ENCODE results near the gene PDE4D. TPM values are rescaled to one million over a fixed set of nuclear protein-coding genes. Genes with fewer than 3 reads are reported as not detected.
A peak's percentile ranks its signal among the peaks of the same experiment; 100 is the strongest.

The PDE4D gene
- total RNA-seq, 1 experiment from 2014 or later, result 6.3 TPM

- Histone ChIP-seq H3K36me3 (no peaks in the 10 kb centered on the region), H3K9me3 (replicated peaks) (no peaks in the 10 kb centered on the region), H3K27ac (no peak overlapping the region), H3K27me3 (replicated peaks) (no peaks in the 10 kb centered on the region; the same call in 1 of the 2 replicates), H3K4me3 (no peak overlapping the region), H3K4me1 (replicated peaks) (no peaks in the 10 kb centered on the region)
- peak; percentile 21 to 53 for DNase-seq (ENCODE audit: low read depth in 1 of 2, low spot score in 2 of 2)
Measured at GRCh38 chr5:59810041-59810440, 83.5 kb downstream of the PDE4D start.

- no peaks in the 10 kb centered on the region; the same call in 1 of the 2 replicates for H3K27me3 ChIP-seq (replicated peaks)
- no peaks in the 10 kb centered on the region for H3K4me1 ChIP-seq (replicated peaks)
- no peaks in the 10 kb centered on the region for H3K36me3 ChIP-seq
- DNase-seq (ENCODE audit: low read depth in 1 of 2, low spot score in 2 of 2), result no peak
- H3K27ac ChIP-seq, result no peak overlapping the region
- no peaks in the 10 kb centered on the region for H3K9me3 ChIP-seq (replicated peaks)
- H3K4me3 ChIP-seq, result no peak overlapping the region
Measured at GRCh38 chr5:59807806-59808205, 85.7 kb downstream of the PDE4D start.

DNA sequence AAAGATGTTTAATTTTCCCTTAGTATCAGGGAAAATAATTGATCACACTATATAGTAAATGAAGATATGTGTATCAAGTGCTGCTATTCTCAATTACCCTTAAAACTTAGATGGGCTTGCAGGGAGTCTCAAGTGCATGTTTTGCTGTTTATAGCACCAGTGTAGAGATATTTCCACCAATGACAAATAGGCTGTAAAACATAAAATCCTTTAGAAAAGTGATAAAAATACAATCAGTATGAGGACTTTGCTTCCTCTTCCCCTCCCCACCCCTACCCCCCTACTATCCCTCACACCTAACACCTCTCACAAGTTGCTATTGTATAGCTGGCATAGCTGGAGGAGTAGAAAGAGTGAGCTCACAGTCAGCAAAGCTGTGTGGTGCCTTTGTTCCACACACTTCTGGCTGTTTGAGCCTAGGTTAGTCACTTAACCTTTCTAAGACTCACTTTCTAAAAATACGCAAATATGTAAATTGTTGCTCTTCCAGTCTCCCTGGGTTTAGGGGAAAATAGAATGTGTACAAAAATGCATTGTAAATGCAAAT, 93.1 kb downstream of the PDE4D start:
- Histone ChIP-seq H3K4me3 (no peak overlapping the region), H3K4me1 (replicated peaks) (peaks cover 12% of the 10 kb centered on the region; the same call in 1 of the 2 replicates), H3K27ac (no peak overlapping the region), H3K27me3 (replicated peaks) (no peaks in the 10 kb centered on the region), H3K9me3 (replicated peaks) (no peaks in the 10 kb centered on the region), H3K36me3 (no peaks in the 10 kb centered on the region)
- no peak for DNase-seq (ENCODE audit: low read depth in 1 of 2, low spot score in 2 of 2)

DNA sequence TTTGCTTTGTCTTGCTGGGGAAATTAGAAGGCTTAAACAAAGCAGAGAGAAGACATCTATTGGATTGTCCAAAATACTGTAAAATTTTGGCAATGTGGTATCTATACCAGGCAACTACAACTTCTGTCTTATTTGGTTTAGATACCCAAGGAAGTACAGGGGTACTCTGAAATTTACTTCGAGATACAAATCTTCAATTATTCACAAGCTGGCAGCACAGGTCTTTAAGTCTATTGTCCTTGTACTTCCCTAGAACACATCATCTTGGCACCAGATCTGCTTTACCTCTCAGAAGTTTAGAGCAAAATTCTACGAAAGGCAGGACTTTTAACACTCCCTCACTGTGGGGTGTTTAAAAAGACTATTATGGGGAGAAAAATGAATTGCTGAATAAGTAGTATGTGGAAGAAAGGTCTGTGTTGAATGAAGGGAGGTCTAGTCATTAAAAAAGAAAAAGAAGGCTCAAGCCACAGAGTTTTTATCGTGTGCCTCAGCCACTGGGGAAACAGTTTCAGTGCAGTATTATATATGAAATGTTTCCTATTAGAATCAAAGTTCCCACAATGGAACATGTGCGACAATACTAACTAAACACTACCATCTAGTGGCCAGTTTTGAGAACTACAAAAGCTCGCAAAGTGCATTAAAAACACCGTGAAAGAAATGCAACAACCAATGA, 93.7 kb downstream of the PDE4D start:
- H3K4me1 ChIP-seq (replicated peaks), result peaks cover 12% of the 10 kb centered on the region; the same call in 1 of the 2 replicates
- H3K4me3 ChIP-seq, result no peak overlapping the region
- no peaks in the 10 kb centered on the region for H3K36me3 ChIP-seq
- no peaks in the 10 kb centered on the region for H3K9me3 ChIP-seq (replicated peaks)
- H3K27me3 ChIP-seq (replicated peaks), result no peaks in the 10 kb centered on the region
- no peak overlapping the region for H3K27ac ChIP-seq
- DNase-seq (ENCODE audit: low read depth in 1 of 2, low spot score in 2 of 2), result peak in 1 of 2 experiments; percentile 38

- peaks cover 13% of the 10 kb centered on the region for H3K4me1 ChIP-seq (replicated peaks)
- no peak overlapping the region for H3K4me3 ChIP-seq
- no peaks in the 10 kb centered on the region for H3K9me3 ChIP-seq (replicated peaks)
- H3K27me3 ChIP-seq (replicated peaks), result no peaks in the 10 kb centered on the region
- H3K27ac ChIP-seq, result no peak overlapping the region
- peak in 1 of 2 experiments; percentile 35 for DNase-seq (ENCODE audit: low read depth in 1 of 2, low spot score in 2 of 2)
- H3K36me3 ChIP-seq, result no peaks in the 10 kb centered on the region
Measured at GRCh38 chr5:59798862-59799667, 94.5 kb downstream of the PDE4D start.

- peaks cover 38% of the 10 kb centered on the region for H3K4me1 ChIP-seq (replicated peaks)
- no peak for DNase-seq (ENCODE audit: low read depth in 1 of 2, low spot score in 2 of 2)
- H3K9me3 ChIP-seq (replicated peaks), result no peaks in the 10 kb centered on the region
- H3K27me3 ChIP-seq (replicated peaks), result no peaks in the 10 kb centered on the region
- no peak overlapping the region for H3K4me3 ChIP-seq
- H3K27ac ChIP-seq, result no peak overlapping the region
- H3K36me3 ChIP-seq, result no peaks in the 10 kb centered on the region
Measured at GRCh38 chr5:59795141-59795540, 98.4 kb downstream of the PDE4D start.

- peak overlapping the region; percentile 3; the same call in 1 of the 2 replicates for H3K27ac ChIP-seq
- H3K36me3 ChIP-seq, result no peaks in the 10 kb centered on the region
- peak; percentile 52 to 67 for DNase-seq (ENCODE audit: low read depth in 1 of 2, low spot score in 2 of 2)
- no peaks in the 10 kb centered on the region for H3K9me3 ChIP-seq (replicated peaks)
- no peak overlapping the region for H3K4me3 ChIP-seq
- no peaks in the 10 kb centered on the region for H3K27me3 ChIP-seq (replicated peaks)
- H3K4me1 ChIP-seq (replicated peaks), result peaks cover 31% of the 10 kb centered on the region
Measured at GRCh38 chr5:59792983-59793585, 100.4 kb downstream of the PDE4D start.

DNA sequence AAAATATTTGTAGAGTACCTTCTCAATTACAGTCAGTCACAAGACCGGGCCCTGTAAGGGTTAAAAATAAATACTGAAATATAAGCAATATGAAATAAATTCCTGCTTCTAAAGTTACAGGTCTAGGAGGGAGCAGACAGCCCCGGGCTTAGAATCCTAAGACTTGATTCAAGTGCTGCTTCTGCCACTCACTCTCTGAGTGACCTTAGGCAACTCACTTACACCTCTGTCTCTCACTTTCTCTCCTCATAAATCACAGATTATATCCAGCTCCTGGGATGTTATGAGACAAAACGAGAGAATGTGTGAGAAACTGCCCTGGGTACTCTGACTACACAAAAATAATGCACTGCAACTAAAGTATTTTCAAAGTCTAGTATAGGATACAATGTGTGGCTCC, 101.9 kb downstream of the PDE4D start:
- no peaks in the 10 kb centered on the region for H3K36me3 ChIP-seq
- no peak for DNase-seq (ENCODE audit: low read depth in 1 of 2, low spot score in 2 of 2)
- H3K4me1 ChIP-seq (replicated peaks), result peaks cover 36% of the 10 kb centered on the region

DNA sequence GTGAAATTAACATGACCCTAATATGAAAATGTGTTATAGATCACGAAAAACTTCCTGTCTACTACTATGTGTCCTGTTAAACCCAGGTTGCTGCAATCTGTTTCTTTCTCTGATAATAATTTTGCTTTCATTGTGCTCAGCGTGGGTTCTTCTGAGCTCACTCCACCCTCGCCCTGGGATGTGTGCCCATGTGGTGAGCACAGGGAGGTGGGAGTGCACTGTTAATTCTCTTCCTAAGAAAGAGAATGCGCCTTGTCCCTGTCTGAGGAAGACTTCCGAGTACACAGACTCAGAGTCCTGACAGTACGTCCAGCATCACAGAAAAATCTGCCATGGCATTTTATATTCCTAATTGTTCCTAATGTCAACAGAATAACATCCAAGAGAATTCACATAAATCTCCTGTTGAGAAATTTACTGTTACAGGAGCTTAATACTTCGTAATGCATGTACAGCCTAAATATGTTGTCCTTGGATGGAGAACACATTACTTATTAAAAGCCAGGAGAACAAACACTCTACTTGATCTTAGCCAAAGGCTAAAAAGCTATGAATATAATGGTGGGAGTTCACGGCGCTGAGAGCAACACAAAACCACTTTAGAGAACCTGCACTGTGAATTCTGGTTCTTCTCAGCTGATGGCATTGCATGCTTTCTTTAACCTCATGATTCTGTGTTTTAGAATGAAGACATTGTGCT, 102.6 kb downstream of the PDE4D start:
- Histone ChIP-seq H3K36me3 (no peaks in the 10 kb centered on the region), H3K9me3 (replicated peaks) (no peaks in the 10 kb centered on the region), H3K4me1 (replicated peaks) (peaks cover 43% of the 10 kb centered on the region), H3K27me3 (replicated peaks) (no peaks in the 10 kb centered on the region), H3K27ac (peak overlapping the region; percentile 42), H3K4me3 (no peak overlapping the region)
- no peak for DNase-seq (ENCODE audit: low read depth in 1 of 2, low spot score in 2 of 2)

More for the DNA sequence above, 101.9 kb downstream of the PDE4D start:
- H3K27ac ChIP-seq, result no peak overlapping the region
- no peak overlapping the region for H3K4me3 ChIP-seq
- no peaks in the 10 kb centered on the region for H3K9me3 ChIP-seq (replicated peaks)
- H3K27me3 ChIP-seq (replicated peaks), result no peaks in the 10 kb centered on the region

DNA sequence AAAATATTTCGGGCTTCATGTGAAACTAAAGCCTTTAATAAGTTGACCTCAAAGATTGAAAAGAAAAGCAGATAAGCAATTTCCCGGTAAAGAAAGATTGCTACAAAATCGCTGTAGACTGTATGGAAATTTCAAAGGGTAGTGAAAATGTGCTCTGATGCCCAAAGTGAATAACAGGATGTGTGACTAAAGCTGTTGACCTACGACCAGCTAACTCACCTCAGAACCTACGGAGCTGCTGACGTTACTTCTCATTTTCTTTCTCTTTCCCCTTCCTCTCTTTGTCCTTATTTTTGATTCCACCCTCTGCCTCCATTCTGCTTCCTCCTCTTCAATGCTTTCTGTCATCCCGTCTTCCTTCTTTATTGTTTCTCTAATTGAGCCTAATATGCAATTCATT, 103.2 kb downstream of the PDE4D start:
- Histone ChIP-seq H3K9me3 (replicated peaks) (no peaks in the 10 kb centered on the region), H3K4me3 (no peak overlapping the region), H3K36me3 (no peaks in the 10 kb centered on the region), H3K27ac (peak overlapping the region; percentile 42), H3K27me3 (replicated peaks) (no peaks in the 10 kb centered on the region), H3K4me1 (replicated peaks) (peaks cover 44% of the 10 kb centered on the region)
- DNase-seq (ENCODE audit: low read depth in 1 of 2, low spot score in 2 of 2), result no peak

DNA sequence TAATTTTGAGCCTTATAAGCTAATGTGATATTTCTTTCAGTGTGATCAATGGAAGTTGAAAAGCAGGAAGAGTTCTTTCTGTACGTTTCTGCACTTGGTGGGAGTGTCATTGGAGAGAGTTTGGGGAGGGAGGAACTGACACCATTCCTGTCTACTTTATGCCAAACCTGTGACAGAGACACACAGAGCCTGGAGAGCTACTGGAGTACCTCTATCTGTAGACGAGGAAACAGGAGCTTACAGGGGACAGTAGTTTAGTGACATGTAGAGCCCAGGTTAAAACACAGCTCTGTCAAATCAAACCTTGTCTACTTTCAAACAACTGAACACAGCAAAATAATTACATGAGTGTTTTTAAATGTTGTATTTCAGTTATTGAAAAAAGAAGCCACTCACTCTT, 103.6 kb downstream of the PDE4D start:
- Histone ChIP-seq H3K4me1 (replicated peaks) (peaks cover 44% of the 10 kb centered on the region), H3K9me3 (replicated peaks) (no peaks in the 10 kb centered on the region), H3K36me3 (no peaks in the 10 kb centered on the region), H3K27ac (peak overlapping the region; percentile 42), H3K4me3 (no peak overlapping the region), H3K27me3 (replicated peaks) (no peaks in the 10 kb centered on the region)
- DNase-seq (ENCODE audit: low read depth in 1 of 2, low spot score in 2 of 2), result no peak

DNA sequence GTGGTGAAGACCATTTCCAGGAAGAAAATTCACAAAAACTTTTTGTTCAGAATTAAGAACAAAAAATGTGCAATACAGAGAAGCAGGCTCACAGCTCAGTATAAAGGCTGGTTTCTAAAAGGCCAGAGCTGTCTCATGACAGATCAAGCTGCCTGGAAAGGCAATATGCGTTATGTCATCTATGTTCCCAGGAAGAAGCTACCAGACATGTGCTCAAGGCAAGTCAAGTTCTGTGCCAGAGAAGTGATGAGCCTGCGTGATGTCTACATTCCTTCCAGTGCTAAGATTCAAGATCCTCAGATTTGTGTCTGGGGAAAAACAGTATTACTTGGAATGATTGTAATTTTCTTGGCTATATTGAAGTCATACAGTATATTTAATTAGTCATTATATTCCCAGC, 104.3 kb downstream of the PDE4D start:
- H3K9me3 ChIP-seq (replicated peaks), result no peaks in the 10 kb centered on the region
- H3K36me3 ChIP-seq, result no peaks in the 10 kb centered on the region
- H3K27me3 ChIP-seq (replicated peaks), result no peaks in the 10 kb centered on the region
- peaks cover 43% of the 10 kb centered on the region for H3K4me1 ChIP-seq (replicated peaks)
- H3K4me3 ChIP-seq, result no peak overlapping the region
- no peak for DNase-seq (ENCODE audit: low read depth in 1 of 2, low spot score in 2 of 2)
- H3K27ac ChIP-seq, result no peak overlapping the region

DNA sequence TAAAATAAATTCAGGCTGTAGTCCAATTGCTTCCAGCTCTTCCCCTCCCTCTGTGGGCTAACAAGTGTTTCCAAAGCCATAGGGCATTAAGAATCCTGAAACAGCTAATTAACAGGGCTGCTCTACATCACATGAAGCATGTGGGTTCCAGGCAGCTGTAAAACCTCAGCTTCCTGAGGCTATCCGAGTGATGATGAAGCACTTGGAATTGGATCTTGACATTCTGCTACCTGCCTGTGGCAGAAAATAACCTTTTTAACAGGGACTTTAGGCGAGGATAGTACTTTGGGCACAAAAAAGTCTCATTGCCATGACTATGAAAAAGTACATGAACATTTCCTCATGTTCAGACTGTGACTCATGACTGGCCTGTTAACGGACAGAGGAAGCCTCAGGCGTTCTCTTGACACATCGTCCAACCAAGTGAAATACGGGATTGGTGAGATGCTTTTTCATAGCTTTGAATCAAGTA, 107.2 kb downstream of the PDE4D start:
- Histone ChIP-seq H3K4me3 (no peak overlapping the region), H3K4me1 (replicated peaks) (peaks cover 24% of the 10 kb centered on the region), H3K9me3 (replicated peaks) (no peaks in the 10 kb centered on the region), H3K27ac (peak overlapping the region; percentile 75), H3K36me3 (no peaks in the 10 kb centered on the region), H3K27me3 (replicated peaks) (no peaks in the 10 kb centered on the region)
- peak; percentile 48 for DNase-seq (ENCODE audit: low read depth in 1 of 2, low spot score in 2 of 2)

Measured in SJSA1 (cell line).